MM.1S (cell line): ENCODE results near the gene SDR9C7.

Source experiments
- EZH2 ChIP-seq: fragments of 300-600 bp; sonication (generic); optimal IDR thresholded peaks from 2 replicates; pipeline ENCODE3; 2017; ENCODE audit warnings: low read depth, mild to moderate bottlenecking, antibody characterized with exemption, low read length, mixed read lengths
- EZH2phosphoT487 ChIP-seq: fragments of 300-600 bp; sonication (generic); IDR thresholded peaks from 2 replicates; pipeline ENCODE4 v1.6.1; 2018; ENCODE audit warnings: antibody characterized with exemption, low read length
- TF ChIP-seq, protein P1 (sequence below): fragments of 300-600 bp; sonication (generic); IDR thresholded peaks from 2 replicates; pipeline ENCODE4 v1.5.1; 2016; ENCODE audit warnings: antibody characterized with exemption, low read length, mixed read lengths

DNA sequence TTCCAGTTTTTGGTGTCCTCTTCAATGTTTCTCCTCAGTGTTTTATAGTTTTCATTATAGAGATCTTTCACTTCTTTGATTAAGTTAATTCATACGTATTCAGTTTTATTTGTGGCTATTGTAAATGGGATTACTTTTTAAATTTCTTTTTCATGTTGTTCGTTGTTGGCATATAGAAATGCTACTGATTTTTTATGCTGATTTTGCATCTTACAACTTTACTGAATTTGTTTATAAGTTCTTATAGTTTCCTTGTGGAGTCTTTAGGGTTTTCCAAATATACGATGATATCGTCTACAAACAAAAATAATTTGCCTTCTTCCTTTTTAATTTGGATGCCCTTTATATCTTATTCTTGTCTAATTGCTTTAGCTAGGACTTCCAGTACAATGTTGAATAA lies 9.7 kb upstream of the SDR9C7 start:
- TF ChIP-seq, protein P1, sequence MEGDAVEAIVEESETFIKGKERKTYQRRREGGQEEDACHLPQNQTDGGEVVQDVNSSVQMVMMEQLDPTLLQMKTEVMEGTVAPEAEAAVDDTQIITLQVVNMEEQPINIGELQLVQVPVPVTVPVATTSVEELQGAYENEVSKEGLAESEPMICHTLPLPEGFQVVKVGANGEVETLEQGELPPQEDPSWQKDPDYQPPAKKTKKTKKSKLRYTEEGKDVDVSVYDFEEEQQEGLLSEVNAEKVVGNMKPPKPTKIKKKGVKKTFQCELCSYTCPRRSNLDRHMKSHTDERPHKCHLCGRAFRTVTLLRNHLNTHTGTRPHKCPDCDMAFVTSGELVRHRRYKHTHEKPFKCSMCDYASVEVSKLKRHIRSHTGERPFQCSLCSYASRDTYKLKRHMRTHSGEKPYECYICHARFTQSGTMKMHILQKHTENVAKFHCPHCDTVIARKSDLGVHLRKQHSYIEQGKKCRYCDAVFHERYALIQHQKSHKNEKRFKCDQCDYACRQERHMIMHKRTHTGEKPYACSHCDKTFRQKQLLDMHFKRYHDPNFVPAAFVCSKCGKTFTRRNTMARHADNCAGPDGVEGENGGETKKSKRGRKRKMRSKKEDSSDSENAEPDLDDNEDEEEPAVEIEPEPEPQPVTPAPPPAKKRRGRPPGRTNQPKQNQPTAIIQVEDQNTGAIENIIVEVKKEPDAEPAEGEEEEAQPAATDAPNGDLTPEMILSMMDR: no peak
- TF ChIP-seq EZH2phosphoT487: no peak
- TF ChIP-seq EZH2: no peak
